ENCODE measurements around the gene PRKAG1.

Gene PRKAG1

DNA sequence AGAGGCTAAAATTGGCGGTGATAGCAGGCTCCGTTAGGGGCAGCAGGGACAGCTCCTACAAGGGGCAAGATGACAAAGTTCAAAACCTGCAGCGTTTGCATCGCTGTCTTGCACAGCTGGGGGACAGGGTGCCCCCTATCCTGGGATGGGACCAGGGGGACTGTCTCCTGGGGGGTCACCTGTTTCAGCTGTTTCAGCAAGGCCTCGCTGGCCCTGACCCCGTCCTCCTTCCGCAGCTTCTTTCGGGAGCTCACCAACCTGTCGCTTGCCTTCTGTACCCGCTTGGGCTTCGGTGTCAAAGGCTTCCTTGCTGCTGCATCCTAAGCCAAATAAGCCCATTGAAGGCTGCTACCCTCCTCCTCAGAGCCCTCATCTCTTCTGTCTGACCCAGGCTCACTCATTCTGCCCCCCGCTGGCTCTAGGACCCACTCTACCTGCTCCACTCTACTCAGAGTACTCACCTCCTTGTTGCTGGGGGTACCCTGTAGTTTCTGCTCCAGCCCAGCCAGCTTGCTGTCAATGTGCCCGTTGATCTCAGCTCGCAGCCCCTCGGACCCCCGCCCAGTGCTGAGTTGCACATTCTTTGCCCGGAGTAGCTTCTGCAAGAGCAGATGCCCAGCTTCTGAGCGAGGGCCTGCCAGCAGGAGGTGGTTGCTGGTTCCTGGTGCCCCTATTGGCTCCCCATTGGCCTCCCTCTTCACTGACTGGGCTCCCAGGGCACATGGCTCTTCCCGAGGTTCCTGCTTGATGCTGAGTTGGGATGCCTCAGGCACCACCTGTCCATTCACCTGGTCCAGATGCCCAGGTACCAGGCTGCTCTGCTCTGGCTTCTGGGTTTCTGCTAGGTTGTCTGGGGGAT, 12.4 kb upstream of the PRKAG1 start:
- no peak for DNase-seq

DNA sequence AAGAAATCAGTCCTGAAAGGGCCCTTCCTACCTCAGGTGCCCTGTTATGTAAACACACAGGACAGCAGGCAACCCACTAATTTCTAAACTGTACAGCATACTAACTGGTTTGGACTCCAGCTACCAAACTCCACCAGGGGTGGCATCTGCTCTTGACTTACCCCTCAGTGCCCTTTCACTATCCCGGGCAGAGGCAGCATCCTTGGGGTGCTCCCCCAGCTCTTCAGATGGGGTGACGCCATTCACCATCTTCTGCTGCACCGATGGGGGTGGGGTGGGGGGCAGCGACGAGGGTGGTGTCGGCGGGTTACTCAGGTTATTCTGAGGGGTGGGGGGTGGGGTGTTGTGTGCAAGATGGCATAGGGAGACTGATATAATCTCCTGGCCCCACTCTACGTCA, 11.5 kb upstream of the PRKAG1 start:
- no peak for DNase-seq

DNA sequence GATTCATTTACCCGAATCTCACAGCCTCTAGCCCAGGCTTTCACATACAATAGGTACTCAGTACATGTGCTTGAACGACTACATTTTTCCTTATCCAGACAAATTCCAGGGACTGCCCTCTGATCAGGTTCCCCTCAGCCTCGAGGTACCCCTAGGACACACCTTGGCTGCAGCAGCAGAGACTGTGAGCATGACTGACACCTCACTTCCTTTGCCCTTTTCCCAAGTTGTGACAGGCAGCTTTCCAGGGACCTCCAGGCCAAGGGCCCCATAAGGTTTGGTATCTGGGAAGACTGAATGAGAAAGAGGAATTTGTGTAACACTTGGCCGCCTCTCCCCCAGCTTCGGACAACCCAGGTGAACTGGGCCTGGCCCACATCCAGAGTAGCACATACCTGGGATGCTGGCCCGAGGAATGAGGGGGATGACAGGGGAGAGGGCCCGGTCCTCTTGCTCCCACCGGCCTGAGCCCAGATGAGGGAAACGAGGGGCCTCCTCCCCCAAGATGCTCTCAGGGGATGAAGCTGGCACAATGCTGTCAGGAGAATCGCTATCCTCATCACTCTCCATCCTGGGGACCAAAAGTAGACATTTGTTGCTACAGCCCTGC, 10.2 kb upstream of the PRKAG1 start:
- DNase-seq, result no peak

DNA sequence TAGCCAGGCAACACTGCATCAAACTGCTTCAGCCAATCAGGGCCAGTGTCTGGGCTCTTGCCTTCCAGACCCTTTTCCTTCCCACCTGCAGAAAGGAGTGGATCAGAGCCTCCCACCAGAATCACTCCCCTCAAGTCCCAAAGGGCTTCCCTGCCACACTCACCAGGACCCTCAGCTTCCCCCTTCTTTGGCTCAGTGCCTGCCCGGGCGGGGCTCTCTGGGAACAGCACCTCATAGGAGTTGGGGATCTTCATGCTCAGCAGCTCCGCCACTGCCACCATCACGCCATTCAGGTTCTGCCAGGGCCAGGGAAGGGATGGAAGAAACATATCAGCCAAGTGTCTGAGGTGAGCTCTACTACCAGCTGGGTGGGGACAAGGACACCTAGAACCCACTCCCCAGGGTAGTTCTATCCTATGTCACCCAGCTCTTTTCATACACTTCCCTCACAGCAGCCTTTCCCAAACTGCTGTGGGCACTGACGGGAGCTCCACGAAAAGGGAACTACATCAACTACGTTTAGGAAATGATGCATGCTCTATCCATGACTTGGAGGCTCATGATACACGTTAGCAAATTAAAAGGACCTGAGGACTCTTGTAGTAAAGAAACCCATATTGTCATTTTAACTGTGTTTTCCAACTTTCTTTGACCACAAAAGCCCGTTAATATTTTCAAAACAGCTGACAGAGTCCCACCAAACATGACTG, 9.4 kb upstream of the PRKAG1 start:
- peak; percentile 63 for DNase-seq

DNA sequence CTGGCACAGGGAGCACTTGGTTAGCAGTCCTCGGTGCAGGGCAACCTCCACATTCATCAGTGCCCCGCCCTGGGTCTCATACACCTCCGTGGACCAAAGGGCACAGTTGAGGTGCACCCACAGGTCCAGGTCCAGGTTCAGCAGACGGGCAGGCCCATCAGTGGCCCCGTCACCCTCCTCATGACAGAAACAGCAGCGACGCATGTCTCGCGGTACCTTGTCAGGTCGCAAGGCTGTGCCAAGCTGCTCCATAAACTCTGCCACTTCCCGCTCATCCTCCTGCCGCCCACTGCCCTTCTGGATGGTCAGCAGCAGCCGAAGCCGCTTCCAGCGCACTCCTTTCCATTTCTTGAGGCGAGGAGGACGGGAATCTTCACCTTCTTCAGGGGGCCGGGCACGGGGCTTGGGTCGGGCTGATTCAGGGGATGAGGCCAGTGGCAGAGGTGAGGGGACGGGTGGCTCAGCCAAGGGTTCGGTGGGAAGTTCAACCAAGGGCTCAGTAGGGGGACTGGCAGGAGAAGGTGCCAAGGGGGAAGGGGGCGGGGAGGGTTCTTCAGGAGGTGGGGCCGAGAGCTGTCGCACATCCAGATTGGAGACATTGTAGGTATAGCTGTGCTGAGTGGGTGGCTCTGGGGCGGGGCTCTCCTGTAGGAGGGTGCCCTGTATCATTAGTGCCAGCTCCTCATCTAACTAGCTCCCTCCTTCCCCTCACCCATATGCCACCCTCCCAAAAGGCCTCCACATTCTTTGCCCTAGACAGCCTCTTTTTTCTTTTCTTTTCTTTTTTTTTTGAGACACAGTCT, 8.3 kb upstream of the PRKAG1 start:
- DNase-seq, result no peak

DNA sequence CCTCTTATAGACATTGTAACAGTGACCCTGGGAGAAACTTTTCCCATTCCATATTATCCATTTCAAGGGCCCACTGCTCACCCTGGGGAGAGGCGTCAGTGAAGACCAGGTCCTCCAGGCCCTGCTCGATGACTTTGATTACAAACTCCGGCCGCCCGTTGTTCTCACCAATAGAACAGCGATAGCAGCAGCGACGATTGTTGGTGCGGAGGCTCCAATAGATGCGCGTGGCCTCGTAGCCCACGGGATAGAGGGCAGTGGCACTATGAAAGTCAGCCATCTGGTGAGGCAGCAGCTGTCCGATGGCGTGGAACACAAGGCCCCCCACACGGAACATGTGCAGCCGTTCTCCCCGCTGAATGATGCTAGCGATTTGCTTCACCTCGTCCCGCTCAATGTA, 7.5 kb upstream of the PRKAG1 start:
- DNase-seq, result no peak

DNA sequence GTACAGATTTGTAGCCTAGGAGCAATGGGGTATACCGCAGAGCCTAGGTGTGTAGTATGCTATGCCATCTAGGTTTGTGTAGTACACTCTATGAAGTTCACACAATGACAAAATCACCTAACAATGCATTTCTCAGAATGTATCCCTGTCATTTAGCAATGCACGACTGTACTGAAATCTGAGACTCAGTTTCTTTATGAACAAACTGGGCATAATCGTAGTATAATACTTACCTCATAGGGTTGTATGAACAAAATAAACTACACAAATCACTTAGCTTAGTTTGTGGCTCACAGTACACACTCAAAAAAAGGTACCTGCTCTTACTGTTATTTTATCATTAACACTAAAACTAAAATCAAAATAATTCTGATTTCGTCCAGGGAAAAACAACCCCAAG, 6.9 kb upstream of the PRKAG1 start:
- DNase-seq, result no peak

DNA sequence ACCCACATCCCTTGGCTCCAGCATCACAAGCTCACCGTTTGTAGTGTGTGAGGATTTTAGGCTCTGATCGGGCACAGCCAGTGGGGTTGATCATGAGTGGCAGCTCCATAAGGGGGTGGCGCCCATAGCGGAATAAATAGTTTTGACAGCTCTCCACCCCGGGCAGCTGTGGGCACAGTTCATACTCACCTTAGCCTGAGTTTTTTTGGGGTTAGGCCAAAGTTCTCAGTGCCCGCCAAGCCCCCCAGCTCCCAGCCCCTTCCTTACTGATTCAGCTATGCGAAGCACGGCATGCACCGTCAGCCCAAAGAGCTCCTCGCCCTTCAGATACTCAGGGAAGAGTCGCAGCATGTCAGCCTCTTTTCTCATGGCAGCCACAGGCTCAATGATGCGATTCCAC, 6.0 kb upstream of the PRKAG1 start:
- DNase-seq, result no peak

DNA sequence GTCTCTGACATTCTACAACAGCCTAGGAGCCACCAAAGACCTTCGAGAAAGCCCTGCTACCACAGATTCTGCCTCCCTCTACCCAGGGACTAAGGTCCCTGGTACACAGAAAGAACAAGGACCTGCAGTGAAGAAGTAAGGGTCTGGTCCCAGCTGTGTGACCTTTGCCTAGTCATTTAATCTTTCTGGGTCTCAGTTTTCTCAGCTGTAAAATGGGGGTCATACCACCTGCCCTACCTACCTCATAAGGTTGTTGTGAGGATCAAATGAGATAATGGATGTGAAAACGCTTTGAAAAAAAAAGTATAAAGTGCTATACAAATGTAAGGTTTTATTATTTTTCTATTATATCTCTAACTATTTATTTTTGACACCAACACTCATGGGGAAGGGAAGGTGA, 5.2 kb upstream of the PRKAG1 start:
- no peak for DNase-seq

DNA sequence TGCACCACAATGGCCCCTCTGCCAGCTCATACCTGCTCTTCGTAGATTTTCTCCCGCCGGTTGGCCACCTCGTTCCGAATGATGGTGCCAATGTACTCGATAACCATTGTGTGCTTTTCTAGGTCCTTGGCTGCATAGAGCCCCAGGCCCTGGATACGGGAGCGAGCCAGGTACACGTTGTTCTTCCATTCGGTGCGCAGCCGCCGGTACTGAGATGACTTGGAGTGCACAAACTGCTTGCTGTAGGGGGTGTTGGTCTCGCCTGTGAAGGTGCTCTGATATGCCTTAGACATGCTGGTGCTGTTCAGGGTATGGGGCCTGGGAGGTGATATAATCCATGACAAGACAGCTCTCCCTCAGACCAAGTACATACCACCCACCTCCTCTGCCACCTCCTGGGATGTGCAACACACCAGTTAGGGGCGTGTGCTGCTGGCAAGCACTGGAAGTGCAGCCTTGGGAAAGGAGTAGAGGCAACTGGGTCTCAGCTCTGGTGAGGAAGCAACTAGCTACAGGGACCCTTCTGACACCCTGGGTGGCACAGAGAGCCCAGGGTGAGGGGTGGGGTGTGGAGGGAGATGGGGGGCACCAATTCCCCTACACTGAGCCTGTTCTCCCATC, 4.1 kb upstream of the PRKAG1 start:
- DNase-seq, result no peak

DNA sequence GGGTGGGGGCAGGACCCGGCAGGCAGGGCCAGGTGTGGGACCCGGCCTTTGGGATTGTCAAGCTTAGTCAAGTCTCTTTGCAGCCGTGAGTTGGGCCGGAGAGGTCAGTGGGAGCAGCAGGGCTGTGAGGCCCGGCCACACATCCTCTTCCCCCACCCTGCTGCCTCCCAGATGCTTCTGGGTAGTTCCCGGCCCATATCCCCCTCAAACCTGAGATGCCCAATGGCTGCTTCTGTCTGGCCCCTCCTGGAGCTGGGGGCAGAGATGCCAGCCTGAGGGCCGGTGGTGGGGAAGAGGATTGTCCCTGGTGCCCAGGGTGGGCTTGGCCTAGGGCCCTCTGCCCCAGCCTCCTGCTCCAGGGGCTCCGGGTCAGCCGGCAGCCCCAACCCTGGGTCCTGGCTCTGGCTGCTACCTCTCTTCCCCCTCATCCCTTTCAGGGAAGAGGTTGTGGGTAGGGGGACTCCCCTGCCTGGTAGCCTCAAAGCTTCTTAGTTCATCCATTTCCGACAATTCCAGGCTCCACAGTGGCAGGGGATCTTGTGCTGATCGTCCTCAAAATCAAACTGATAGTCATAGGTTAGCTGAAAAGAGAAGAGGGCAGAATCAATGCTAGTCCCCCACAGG, 2.8 kb upstream of the PRKAG1 start:
- no peak for DNase-seq

DNA sequence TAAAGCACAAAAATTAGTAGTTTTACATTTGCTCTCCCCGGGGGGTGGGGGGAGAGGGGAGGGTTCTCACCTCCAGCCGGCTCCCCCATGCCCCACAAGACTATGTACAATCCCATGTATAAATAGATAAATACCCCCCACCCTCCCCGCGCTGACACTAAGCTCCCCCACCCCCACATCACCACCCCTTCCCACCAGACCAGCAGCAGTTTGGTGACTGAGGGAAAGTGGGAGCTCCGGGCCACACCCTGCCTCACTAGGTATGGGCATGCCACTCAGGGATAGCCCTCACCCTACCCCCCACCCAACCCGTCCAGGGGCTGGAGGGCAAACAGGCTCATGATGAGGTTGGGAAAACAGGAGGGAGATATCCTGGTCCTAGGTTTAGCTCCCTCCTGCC, 1.9 kb upstream of the PRKAG1 start:
- DNase-seq, result no peak

DNA sequence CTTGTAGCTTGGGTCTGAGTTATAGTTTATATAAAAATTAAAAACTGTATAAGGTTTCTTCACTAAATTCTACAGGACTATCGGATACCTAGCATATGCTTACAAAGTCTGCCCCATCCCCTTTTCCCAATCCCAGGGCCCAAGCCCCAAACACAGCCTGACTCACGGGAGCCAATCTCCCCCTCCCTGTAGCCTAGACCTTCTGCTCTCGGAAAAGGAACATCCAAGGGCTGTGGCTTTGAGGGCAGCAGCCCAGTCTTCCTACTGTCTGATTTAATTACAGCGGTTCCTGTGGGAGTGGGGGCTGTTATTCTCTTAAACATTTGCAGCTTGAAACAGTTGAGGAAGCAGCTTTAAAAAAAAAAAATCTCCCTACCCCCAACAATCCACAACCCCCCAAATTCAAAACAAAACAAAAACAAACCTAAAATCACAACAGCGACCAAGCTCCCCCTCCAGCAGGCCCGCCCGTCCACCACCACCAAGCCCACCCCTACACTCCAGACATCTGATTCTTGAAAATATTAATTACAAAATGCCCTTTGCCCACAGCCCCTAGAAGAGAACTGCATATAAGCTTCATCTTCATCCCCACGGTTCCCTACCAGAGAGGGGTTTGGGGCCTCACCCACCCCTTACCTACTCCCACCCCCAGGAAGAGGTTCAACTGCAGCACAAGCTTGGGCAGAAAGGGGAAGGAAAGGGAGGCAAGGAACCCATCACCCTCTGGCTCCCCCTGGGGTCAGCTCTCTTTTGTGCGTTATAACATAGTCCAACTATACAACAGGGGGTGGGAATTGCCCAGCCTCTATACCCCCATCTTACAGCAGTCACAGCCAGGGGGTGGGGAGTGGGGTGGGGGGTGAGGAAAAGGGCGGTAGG, 1.1 kb upstream of the PRKAG1 start:
- peak; percentile 68 for DNase-seq

DNA sequence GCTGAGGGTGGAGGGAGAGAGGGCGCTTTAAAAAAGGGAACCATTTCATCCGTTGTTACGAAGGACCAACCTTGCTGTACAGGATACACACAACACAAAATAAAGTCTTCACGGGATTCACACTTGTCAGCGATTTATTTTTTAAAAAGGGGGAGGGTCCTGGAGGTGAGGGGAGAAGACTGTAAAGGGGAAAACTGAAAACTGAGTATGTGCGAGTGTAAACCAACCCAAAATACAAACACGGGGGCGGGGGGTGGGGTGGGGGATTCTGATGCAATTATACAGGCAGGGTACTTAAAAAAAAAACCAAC, 499 bp upstream of the PRKAG1 start:
- DNase-seq, result no peak

DNA sequence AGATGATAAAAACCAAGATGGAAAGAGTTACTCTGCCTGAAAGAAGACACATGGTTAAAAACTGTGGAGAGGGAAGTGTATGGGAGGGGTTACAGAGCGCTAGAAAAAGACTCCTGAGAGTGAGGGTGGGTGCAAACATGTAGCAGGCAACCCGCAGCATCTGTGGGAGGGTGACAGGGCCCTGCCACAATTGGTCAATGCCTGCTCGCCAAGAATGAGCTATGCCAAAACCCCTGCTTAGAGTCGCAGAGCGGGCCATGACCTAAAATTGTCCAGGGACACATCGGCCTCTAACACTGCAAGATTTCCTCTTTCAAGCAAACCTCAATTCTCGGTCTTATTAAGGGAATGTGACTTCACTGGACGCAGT, 700 bp downstream of the PRKAG1 start:
- peak; percentile 68 for DNase-seq

DNA sequence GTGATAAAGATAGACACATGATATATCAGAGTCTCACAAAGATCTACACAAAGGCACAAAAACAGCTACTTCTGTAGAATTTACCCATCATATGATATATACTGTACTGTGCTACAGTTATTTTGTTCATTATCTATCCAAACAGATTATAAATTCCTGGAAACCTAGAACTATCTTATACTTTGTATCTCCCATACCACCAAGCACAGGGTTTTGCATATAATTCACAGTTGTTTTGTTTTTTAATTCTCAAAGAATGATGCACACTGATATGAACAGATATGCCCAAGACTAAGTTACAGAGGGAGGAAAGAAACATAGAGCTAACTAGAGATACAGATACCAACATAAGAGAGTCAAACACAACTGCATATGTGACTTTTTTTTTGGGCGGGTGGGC, 3.4 kb downstream of the PRKAG1 start:
- DNase-seq, result no peak

DNA sequence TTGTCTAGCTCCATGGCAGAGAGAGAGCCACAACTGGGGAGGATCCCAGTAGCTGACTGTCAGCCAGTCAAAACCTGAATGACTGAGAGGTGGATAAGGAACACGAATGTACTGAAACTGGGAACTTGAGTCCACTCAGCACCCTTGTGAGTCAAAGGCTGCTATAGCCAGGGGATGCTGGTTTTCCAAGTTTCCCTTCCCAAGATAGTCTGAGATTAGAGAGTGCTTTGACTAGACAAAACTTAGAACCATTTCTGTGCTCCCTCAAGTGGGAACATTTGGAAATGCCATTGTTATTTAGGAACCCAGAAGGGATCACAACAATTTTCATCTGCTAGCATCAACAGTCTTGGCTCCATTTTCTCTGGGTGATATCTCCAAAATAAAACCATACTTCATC, 4.0 kb downstream of the PRKAG1 start:
- peak; percentile 21 for DNase-seq

DNA sequence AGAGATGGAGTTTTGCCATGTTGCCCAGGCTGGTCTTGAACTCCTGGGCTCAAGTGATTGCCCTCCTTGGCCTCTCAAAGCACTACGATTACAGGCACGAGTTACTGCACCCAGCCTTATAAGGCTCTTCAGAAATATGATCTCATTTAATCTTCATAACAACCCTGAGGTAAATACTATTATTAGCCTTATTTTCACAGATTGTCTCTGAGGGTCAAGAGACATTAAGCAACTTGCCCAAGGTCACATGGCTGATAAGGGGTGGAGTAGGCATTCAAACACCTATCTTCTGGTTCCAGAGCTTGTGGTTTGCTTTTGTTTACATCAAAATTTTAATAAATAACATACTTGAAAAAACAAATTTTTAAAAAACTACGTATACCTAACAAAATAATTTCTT, 5.1 kb downstream of the PRKAG1 start:
- DNase-seq, result no peak

DNA sequence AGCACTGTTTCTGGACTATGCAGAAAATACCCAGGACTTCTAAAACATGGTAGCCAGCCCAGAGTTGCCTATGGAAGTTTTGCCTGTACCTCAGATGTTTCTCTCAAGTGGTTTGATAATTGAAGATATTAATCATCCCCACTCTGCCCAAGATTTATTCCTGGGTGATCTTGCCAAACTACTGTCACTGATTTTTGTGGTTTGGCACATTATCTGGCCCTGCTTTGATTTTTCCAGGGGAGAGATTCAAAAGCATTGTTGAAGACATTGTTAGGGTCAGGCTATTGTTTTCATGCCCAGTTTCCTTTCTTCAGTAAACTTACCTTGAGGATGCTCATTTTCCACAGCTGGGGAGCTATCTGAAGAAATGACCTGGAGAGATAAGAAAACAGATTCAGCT, 5.8 kb downstream of the PRKAG1 start:
- DNase-seq, result no peak

DNA sequence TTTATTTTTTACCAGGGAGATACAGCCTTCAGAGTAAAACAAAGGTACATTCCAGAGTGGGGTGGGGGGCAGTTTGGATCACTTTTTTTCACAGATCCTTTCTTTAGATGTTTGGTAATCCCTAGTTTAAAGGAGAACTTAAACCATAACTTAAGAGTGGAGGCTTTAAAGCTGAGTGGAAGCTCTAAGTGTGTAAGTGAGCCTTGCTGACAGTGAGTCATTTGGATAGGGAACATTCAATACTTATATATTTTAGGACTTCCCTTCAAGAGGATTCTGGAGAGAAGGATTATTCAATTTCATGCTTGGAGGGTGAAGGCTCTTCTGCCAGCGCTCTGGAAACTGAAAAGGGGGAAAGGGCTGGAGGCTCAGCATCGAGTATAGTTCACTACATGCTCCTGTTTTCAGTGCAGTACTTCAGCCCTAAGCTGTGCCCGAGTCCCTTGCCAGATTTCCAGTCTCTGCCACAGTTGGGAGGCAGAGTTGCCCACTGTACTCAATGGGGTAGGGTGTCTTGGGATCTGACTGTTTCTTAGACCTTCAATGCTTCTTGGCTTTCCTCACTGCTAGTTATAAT, 8.4 kb downstream of the PRKAG1 start:
- no peak for DNase-seq

DNA sequence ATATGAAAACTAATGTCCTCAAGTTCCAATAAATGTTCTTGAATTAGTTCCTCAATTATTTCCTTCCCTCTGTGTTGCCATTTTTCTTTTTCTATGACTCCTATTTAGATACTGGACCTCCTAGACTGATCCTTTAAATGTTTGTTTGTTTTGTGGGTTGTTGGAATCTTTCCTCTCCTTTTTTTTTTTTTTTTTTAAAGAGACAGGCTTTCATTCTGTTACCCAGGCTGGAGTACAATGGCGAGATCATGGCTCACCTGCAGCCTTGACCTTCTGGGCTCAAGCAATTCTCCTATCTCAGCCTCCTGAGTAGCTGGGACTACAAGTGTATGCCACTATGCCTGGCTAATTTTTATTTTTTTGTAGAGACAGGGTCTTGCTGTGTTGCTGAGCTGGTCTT, 9.6 kb downstream of the PRKAG1 start:
- DNase-seq, result no peak

Measured in suppressor macrophage treated with lipopolysaccharide for 4 hours (primary cell).